Measurements from ENCODE around the gene TMC8.

The TMC8 gene

DNA sequence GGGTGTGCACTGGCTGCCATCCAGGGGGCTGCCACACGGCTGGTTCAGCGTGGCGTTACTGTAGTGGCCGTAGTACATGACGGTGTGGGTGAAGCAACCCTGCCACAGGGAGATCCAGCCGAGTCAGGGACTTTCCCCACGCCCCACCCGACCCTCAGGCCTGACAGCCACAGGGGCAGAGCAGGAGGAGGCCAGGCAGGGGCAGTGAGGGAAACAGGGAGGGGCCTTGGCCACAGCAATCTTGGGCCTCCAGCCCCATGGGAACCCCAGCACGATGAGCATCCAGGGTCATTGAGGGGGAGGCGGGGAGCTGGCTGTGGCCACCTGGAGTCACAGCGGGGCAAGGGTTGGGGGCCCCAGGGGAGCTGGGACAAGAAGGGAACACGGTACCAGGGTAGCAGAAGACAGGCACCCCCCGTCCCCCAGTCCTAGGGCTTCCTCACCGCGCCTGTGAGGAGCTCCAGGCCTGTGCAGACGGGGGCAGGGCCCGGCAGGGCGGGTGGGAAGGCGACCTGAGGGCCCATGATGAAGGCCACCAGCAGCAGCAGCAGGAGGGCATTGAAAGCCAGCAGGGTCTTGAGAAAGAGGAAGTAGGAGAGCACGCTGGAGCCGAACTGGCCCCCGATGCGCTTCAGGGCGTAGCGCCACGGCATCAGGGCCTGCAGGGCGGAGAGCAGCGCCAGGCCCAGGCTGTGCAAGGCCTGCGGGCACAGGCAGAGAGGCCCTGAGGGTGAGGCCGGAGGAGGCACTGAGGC is 6.3 kb upstream of the TMC8 start:
- no peak for DNase-seq (ENCODE audit: low spot score)

GRCh38 chr17:78124836-78125137 is 5.8 kb upstream of the TMC8 start:
- DNase-seq (ENCODE audit: low spot score): no peak

DNA sequence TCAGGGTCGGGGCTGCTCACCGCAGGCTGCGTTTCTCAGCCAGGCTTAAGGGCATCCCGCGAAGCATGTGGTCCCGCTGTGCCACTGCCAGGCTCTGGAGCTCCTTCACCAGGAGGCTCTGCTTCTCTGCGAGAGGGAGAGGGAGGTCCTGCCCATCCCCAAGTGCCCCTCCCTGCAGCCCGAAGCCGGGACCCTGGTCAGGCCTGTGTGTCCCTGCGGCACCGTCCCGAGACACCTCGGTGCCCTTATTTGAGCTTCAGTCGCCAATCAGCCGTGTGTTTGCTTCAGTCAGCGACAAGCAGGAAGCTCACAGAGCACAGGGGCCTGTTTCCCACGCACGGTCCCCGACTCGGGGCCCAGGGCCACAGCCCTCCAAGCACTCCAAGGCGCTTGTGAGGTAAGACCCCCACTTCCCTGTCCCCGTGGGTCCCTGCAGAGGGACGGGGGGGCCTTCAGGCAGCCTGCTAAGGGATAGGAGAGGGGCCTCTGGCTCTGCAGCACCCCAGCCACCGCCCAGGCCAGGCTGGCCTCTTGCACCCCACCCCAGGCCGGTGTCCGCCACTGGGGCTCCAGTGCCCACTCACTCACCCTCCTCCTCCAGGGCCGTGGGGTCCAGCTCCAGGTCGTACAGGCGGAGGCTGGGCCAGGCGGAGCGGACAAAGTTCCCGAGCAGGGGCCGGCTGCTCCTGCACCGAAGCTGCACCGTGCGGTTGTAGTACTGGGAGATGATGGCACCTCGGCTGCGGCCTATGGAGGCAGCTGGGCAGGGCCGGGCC is 5.2 kb upstream of the TMC8 start:
- peak; percentile 42 for DNase-seq (ENCODE audit: low spot score)

GRCh38 chr17:78125976-78126894 is 4.3 kb upstream of the TMC8 start:
- DNase-seq (ENCODE audit: low spot score): no peak

DNA sequence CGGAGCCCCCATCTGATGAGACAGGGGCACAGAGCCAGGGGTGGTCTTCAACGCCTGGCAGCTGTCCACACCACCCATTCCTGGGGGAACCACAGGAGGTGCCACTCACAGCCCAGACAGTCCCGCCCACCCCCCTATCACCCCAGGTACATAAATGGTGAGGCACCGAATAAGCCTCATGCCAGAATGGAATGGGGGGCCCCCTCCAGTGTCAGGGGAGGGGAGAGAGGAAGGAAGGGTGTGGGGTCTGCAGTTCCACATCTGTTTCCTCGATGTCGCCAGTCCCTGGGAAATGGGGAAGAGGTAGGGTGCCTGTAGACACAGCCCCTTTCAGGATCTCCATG is 3.7 kb upstream of the TMC8 start:
- DNase-seq (ENCODE audit: low spot score): no peak

GRCh38 chr17:78127239-78127887 is 3.2 kb upstream of the TMC8 start:
- DNase-seq (ENCODE audit: low spot score): peak; percentile 74

- DNase-seq (ENCODE audit: low spot score): no peak
These were observed 2.6 kb upstream of the TMC8 start for GRCh38 chr17:78127888-78128550.

- peak; percentile 78 for DNase-seq (ENCODE audit: low spot score)
These were observed 1.8 kb upstream of the TMC8 start, which contains the start of gene TMC6 for GRCh38 chr17:78128551-78129350. Gene TMC6 (minus strand): TSS chr17:78128755. CDS start chr17:78126832, 1,923 bp downstream.

DNA sequence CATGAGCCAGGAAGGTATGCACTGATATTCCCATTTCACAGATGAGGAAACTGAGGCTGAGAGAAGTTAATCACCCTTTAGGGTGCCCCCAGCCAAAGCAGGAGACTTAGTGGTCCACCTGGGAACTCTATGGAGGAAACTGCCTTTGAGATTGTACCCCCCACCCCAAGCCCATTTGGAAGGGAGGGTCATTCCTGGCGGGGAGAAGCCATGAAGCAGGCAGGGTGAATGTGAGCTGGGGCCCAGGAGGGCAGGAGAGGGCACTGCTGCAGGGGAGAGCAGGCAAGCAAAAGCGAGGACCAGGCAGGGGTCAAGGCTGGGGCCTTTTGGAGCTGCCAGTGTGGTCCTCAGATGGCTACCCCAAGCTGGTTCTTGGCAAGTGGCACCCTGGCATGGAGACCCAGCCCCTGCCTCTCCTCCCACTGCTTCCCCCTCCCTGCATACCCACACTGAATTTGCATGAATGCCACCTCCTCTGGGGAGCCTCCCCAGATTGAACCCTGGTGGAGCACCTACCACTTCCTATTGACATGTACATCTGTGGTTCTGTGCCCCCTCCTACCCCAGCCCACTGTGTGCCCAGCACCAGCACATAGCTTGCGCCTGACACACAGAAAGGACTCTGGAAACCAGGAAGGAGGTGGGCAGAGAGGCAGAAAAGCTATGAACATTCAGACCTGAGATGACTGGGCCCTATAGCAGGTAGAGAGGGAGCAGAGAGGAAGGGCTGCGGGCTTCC is 1.1 kb upstream of the TMC8 start:
- DNase-seq (ENCODE audit: low spot score): peak; percentile 65

DNA sequence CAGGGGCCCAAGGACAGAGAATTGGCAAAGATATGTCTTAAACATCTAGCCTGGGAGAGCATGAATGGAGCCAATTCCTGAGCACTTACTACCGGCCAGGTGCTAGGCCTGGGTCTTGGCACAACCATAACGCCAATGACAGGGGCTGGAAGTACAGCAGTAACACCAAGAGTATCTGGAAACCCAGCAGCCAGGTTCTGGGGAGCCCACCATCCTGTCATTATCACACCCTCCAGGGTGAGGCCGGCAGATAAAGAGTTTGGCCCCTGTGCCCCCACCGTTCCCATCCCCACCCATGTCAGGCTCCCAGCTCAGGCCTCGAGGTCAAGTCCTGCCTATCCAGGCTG is 508 bp upstream of the TMC8 start:
- DNase-seq (ENCODE audit: low spot score): no peak

DNA sequence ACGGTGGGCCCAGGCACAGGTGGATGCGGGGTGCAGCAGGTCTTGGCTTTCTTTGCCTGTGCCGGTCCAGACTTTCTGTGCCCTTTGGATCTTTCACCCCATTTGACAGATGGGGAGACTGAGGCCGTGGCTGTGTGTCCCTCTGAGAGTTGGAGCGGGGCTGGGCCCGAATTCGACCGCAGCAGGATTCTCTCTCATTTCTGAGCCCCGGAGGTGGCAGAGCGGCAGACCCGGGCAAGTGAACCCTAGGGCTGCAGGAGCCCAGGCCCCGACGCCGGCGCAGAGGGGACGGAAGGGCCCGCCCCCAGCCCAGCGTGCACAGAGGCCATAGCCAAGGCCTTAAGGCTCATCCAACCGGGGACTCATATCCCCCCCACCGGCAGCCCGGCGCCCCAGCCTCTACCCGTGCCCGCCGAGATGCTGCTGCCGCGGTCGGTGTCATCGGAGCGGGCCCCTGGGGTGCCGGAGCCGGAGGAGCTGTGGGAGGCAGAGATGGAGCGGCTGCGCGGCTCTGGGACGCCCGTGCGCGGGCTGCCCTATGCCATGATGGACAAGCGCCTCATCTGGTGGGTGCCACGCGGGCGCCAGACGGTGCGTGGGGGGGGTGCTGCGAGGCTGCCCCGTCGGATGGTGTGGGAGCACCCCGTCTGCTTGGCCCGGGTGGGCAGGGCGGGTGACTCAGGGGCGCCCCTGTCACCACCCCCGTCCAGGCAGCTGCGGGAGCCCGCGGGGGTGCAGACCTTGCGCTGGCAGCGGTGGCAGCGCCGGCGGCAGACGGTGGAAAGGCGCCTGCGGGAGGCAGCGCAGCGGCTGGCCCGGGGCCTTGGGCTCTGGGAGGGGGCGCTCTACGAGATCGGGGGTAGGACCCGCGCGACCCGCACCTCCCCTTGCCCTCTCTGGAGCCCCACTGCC is 857 bp downstream of the TMC8 start:
- no peak for DNase-seq (ENCODE audit: low spot score)

DNA sequence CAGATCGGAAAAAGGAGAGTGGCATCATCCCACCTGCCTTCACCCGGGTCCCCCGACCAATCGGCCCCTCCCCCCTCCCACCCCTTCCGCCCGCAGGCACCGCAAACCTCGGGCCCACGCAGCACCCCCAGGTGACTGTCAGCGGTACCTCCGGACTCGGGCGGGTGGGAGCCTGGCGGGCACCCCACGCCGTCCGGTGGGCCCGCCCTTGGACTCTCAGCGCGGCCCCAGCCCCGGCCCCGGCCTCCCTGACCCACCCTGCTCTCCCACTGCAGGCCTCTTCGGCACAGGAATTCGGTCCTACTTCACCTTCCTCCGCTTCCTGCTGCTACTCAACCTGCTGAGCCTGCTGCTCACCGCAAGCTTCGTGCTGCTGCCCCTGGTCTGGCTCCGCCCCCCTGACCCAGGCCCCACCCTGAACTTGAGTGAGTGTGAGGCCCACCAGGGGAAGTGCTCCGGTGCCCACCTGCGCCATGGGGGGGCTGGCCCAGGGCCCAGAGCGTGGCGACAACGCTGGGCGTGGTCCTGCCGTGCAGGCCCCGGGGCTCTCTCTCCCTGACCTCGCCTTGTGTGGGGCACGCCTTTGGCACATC is 1.6 kb downstream of the TMC8 start:
- DNase-seq (ENCODE audit: low spot score): peak; percentile 74

DNA sequence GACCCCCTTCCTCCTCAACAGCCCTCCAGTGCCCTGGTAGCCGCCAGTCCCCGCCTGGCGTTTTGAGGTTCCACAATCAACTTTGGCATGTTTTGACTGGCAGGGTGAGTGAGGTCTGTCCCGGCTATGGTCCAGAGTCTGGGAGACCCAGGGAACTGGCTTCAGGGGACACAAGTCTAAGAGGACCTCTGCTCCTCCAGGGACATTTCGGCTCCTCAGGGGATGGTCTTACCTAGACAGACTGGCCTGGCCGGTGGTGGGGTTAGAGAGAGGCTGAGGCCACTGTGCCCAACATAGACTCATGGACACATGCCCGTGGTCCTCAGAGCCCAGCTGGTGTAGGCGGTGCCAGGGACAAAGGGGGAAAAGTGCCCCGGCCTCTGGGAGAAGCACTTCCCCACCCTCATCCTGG is 2.2 kb downstream of the TMC8 start:
- DNase-seq (ENCODE audit: low spot score): no peak

DNA sequence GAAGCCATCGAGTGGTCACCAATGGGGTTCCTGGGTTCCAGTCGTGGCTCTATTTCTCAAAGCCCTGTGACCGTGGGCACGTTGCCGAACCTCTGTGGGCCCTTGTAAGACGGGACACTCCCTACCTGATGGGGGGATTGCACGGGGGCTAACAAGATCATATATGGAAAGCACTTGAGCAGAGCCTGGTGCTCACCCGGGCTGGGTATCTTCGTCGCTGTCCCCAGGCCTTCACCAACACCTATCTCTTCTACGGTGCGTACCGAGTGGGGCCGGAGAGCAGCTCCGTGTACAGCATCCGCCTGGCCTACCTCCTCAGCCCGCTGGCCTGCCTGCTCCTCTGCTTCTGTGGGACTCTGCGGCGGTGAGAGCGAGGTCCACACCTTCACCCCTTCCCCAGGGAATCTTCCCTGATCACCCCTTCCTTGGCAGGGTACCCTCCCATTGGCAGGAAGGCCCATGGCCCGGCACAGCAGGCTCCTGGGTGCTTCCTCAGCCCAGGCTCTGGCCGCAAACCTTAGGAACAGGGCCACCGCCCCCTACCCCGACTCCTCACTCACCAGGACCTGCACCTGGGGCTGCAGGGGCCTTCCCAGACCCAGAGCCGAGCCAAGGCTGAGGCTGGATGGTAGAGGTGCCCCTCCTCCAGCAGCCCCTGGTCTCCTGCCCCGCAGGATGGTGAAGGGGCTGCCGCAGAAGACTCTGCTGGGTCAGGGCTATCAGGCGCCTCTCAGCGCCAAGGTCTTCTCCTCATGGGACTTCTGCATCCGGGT is 2.8 kb downstream of the TMC8 start:
- DNase-seq (ENCODE audit: low spot score): no peak

GRCh38 chr17:78133971-78134898 is 3.7 kb downstream of the TMC8 start:
- peak; percentile 85 for DNase-seq (ENCODE audit: low spot score)

DNA sequence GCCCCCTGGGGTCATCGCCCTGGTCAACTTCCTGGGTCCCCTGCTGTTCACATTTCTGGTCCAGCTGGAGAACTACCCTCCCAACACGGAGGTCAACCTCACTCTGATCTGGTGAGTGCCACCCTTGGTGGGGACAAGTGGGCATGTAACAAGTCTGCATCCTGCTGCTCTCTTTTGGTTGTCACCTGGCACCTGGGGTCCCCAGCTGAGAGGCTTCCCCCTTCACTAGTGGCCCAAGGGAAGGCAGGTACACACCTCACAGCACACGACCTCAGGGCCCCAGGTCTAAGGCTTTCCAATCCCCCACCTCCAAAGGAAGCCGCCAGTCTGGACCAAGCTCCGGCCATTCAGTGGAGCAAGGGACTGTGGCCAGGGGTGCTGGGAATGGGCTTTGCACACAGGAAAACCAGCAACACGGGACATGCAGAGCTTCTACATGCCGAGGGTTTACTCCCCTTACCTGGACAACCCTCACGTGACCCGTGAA is 4.4 kb downstream of the TMC8 start:
- no peak for DNase-seq (ENCODE audit: low spot score)

All from CD4-positive, alpha-beta T cell treated with Interleukin-6 at 100 ng/mL for 8 hours (primary cell).